ENCODE measurements around the gene ADAMTS8. TPM values are rescaled to one million over a fixed set of nuclear protein-coding genes. Genes with fewer than 3 reads are reported as not detected.

Gene ADAMTS8
- total RNA-seq, 1 donor from 2014 or later: 0.22 TPM

DNA sequence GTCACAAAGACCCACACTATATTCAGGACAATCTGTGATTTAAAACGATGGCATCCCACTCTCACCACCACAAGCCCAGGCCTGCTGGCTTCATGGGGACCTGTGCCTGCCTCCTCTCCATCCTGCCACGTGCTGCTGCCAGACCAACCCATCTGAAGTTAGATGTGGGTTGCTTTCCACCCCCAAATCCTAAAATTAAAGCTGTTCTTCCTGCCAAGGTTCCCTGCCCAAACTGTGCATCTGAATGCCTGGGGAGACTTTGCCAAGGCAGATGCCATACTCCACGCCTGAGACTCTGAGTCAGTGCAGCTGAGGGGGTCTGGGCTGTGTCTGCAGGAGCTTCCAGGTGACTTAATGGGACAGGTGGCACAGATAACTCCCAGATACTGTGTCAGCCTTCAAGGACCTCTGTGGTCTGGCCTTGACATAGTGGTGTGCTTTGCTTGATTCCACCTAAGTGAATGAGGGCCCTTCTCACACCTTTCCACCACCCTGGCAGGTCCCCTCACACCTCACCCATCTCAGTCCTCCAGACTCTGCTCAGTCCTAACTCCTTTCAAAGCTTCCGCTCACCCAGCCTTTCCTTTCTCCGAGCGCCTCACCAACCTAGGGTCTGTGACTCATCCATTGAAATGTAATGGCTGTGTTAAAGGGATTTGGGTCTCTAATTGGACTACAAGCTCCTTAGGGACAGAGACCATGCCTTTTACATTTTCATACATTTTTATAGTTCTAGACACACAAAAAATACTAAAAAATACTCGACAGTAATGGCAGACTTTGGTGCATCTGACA, 18.6 kb downstream of the ADAMTS8 start:
- no peak for DNase-seq (ENCODE audit: low spot score, unreplicated experiment)
- no peak overlapping the region for H3K4me3 Mint-ChIP-seq (ENCODE audit: low read depth)
- peaks cover 41% of the 10 kb centered on the region for H3K27me3 Mint-ChIP-seq
- H3K27ac Mint-ChIP-seq: no peak overlapping the region
- no peaks in the 10 kb centered on the region for H3K36me3 Mint-ChIP-seq (ENCODE audit: insufficient read depth)
- no peaks in the 10 kb centered on the region for H3K9me3 Mint-ChIP-seq (ENCODE audit: low read depth)
- H3K4me1 Mint-ChIP-seq (ENCODE audit: low read depth): peaks cover 4% of the 10 kb centered on the region
- TF ChIP-seq, protein P1, sequence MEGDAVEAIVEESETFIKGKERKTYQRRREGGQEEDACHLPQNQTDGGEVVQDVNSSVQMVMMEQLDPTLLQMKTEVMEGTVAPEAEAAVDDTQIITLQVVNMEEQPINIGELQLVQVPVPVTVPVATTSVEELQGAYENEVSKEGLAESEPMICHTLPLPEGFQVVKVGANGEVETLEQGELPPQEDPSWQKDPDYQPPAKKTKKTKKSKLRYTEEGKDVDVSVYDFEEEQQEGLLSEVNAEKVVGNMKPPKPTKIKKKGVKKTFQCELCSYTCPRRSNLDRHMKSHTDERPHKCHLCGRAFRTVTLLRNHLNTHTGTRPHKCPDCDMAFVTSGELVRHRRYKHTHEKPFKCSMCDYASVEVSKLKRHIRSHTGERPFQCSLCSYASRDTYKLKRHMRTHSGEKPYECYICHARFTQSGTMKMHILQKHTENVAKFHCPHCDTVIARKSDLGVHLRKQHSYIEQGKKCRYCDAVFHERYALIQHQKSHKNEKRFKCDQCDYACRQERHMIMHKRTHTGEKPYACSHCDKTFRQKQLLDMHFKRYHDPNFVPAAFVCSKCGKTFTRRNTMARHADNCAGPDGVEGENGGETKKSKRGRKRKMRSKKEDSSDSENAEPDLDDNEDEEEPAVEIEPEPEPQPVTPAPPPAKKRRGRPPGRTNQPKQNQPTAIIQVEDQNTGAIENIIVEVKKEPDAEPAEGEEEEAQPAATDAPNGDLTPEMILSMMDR (IDR thresholded peaks at IDR 0.05; ENCODE audit: unreplicated experiment): no peak

DNA sequence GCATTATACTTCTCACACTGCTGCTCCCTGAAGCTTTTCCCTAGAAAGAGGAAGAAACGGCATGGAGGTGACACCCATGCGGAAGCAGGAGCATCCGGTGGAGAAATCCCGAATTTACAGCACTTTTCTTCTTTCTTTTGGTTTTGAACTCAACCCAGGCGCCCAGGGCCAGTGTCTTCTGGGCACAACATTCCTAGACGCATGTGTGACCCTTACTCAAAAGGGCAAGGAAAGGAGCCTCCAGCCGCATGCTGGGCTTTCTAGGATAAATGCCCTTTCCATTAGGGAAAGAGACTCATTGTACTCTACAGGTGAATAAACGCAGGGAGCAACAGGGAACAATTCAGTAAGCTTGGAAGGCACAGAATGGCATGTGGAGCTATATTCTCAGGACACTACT, 19.5 kb downstream of the ADAMTS8 start:
- Mint-ChIP-seq H3K4me1 (ENCODE audit: low read depth) (peaks cover 4% of the 10 kb centered on the region), H3K27me3 (peaks cover 40% of the 10 kb centered on the region), H3K36me3 (ENCODE audit: insufficient read depth) (no peaks in the 10 kb centered on the region), H3K4me3 (ENCODE audit: low read depth) (no peak overlapping the region), H3K27ac (no peak overlapping the region), H3K9me3 (ENCODE audit: low read depth) (no peaks in the 10 kb centered on the region)
- DNase-seq (ENCODE audit: low spot score, unreplicated experiment): no peak
- TF ChIP-seq, protein P1 (IDR thresholded peaks at IDR 0.05; ENCODE audit: unreplicated experiment): no peak

DNA sequence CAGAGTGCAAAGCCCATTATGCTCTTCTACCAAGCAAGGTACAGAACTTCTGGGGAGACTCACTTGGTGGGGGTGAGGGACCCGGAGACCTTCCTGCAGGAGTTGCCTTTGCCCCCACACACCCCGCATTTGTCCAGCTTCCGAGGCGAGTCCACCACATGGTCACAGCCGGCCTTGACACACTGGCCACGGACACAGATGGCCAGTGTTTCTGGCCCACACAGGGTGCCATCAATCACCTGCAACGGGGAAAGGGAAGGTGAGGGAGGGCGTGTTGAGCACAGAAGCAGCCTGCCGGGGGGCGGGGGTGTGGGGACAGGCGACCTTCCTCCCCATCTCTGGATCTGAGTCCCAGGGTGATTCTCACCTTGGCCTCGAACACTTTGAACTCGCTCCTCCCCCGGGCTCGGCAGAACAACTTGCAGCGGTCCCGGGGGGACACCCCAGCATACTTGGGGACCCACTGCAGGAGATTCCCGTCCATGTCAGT, 20.0 kb downstream of the ADAMTS8 start:
- H3K27me3 Mint-ChIP-seq: peaks cover 36% of the 10 kb centered on the region
- H3K4me3 Mint-ChIP-seq (ENCODE audit: low read depth): no peak overlapping the region
- H3K9me3 Mint-ChIP-seq (ENCODE audit: low read depth): no peaks in the 10 kb centered on the region
- H3K27ac Mint-ChIP-seq: no peak overlapping the region
- no peaks in the 10 kb centered on the region for H3K36me3 Mint-ChIP-seq (ENCODE audit: insufficient read depth)
- DNase-seq (ENCODE audit: low spot score, unreplicated experiment): no peak
- TF ChIP-seq, protein P1 (IDR thresholded peaks at IDR 0.05; ENCODE audit: unreplicated experiment): no peak
- H3K4me1 Mint-ChIP-seq (ENCODE audit: low read depth): peaks cover 4% of the 10 kb centered on the region

DNA sequence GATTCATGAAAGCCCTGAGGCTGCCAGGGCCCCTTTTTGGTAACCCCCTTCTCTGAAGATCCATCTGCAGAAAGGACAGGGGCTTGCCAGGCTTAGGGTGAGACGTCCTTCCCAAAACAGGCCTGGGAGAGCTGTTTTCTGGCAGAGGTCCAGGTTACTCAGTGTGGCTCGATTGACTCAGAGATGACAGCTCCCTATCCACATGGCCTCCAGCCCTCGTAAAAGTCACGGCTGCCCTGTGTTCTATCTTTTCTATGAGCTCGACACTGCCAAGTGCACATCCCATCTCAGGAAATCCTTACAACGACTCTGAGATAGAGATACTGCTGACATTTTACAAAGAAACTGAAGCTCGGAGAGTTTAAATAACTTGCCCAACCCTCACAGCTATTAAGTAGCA, 20.4 kb downstream of the ADAMTS8 start:
- TF ChIP-seq, protein P1 (IDR thresholded peaks at IDR 0.05; ENCODE audit: unreplicated experiment): no peak
- H3K36me3 Mint-ChIP-seq (ENCODE audit: insufficient read depth): no peaks in the 10 kb centered on the region
- H3K4me1 Mint-ChIP-seq (ENCODE audit: low read depth): peaks cover 4% of the 10 kb centered on the region
- no peak overlapping the region for H3K4me3 Mint-ChIP-seq (ENCODE audit: low read depth)
- no peaks in the 10 kb centered on the region for H3K9me3 Mint-ChIP-seq (ENCODE audit: low read depth)
- H3K27me3 Mint-ChIP-seq: peaks cover 38% of the 10 kb centered on the region
- H3K27ac Mint-ChIP-seq: no peak overlapping the region
- DNase-seq (ENCODE audit: low spot score, unreplicated experiment): no peak

DNA sequence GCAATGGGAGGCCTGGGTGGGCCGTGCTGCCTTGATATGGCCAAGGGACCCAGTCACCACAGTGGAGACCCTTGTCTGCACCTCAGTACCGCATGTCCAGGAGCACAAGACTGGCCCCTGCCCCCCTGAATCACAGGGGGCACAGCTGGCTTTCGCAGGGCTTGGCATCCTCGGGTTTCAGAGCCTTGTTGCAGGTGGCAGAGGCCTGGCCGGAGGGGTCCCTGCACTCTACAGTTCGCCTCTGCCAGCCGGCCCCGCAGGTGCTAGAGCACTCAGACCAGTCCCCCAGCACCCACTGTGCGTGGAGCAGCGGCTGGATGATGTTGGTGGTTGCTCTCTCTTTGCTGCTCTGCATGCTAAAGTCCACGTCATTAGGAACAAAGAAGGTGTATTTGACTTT, 23.0 kb downstream of the ADAMTS8 start:
- TF ChIP-seq, protein P1 (IDR thresholded peaks at IDR 0.05; ENCODE audit: unreplicated experiment): no peak
- no peaks in the 10 kb centered on the region for H3K36me3 Mint-ChIP-seq (ENCODE audit: insufficient read depth)
- no peak overlapping the region for H3K27ac Mint-ChIP-seq
- DNase-seq (ENCODE audit: low spot score, unreplicated experiment): no peak
- H3K4me3 Mint-ChIP-seq (ENCODE audit: low read depth): no peak overlapping the region
- peaks cover 29% of the 10 kb centered on the region for H3K27me3 Mint-ChIP-seq
- peaks cover 4% of the 10 kb centered on the region for H3K4me1 Mint-ChIP-seq (ENCODE audit: low read depth)
- H3K9me3 Mint-ChIP-seq (ENCODE audit: low read depth): no peaks in the 10 kb centered on the region
